HepG2 (cell line): ENCODE results near the gene EFCAB8. TPM values are rescaled to one million over a fixed set of nuclear protein-coding genes. Genes with fewer than 3 reads are reported as not detected.

Experiments used
- ARNT2 ChIP-seq: sonication (generic); formaldehyde crosslinking; IDR thresholded peaks from 2 replicates; pipeline ENCODE4 v1.8.0; 2022; ENCODE audit warnings: mild to moderate bottlenecking, low read depth, missing genetic modification reagents, moderate library complexity
- HNF1A ChIP-seq, 2 experiments: sonication (generic) in 1 of 2; formaldehyde crosslinking in 1 of 2; IDR thresholded peaks; 2 replicates each; pipeline versions ENCODE4 v1.4.0 to v1.6.1; 2016 to 2020; ENCODE audit warnings: borderline replicate concordance in 1 of 2, low read depth in 1 of 2, mild to moderate bottlenecking in 1 of 2, missing genetic modification reagents in 1 of 2
- NFE2 ChIP-seq: sonication (generic); formaldehyde crosslinking; IDR thresholded peaks from 2 replicates; pipeline ENCODE4 v1.4.0; 2020; ENCODE audit warnings: missing genetic modification reagents
- NR2F2 ChIP-seq: IDR thresholded peaks from 2 replicates; pipeline ENCODE4 v1.6.1; 2012; ENCODE audit warnings: low read depth, inconsistent platforms, borderline replicate concordance
- PAWR ChIP-seq: sonication (generic); formaldehyde crosslinking; IDR thresholded peaks from 2 replicates; pipeline ENCODE4 v1.4.0; 2020; ENCODE audit warnings: missing genetic modification reagents, mild to moderate bottlenecking, borderline replicate concordance
- PHF5A ChIP-seq: IDR thresholded peaks from one replicate; pipeline ENCODE4 v1.6.1; 2018; ENCODE audit warnings: low read depth, missing genetic modification reagents; ENCODE audit not compliant: unreplicated experiment
- PLRG1 ChIP-seq: fragments of 450-650 bp; conservative IDR thresholded peaks from 2 replicates; pipeline ENCODE4 v1.6.1; 2016
- PRDM15 ChIP-seq: sonication (generic); formaldehyde crosslinking; IDR thresholded peaks from 2 replicates; pipeline ENCODE4 v1.4.0; 2020; ENCODE audit warnings: missing genetic modification reagents
- TARDBP ChIP-seq: sonication (generic); formaldehyde crosslinking; IDR thresholded peaks from 2 replicates; pipeline ENCODE4 v1.8.0; 2022; ENCODE audit warnings: mild to moderate bottlenecking, missing genetic modification reagents
- TRIM22 ChIP-seq: fragments of 450-650 bp; IDR thresholded peaks from 2 replicates; pipeline ENCODE4 v1.6.1; 2017
- ZBTB1 ChIP-seq: sonication (generic); formaldehyde crosslinking; IDR thresholded peaks from 2 replicates; pipeline ENCODE4 v1.4.0; 2020; ENCODE audit warnings: missing genetic modification reagents, borderline replicate concordance
- ZBTB7B ChIP-seq: sonication (generic); formaldehyde crosslinking; IDR thresholded peaks from 2 replicates; pipeline ENCODE4 v1.4.0; 2020; ENCODE audit warnings: missing genetic modification reagents
- ZNF224 ChIP-seq: sonication (generic); formaldehyde crosslinking; IDR thresholded peaks from 2 replicates; pipeline ENCODE4 v1.5.0; 2020; ENCODE audit warnings: mild to moderate bottlenecking, missing genetic modification reagents
- ZNF44 ChIP-seq: sonication (generic); formaldehyde crosslinking; IDR thresholded peaks from 2 replicates; pipeline ENCODE4 v1.5.1; 2020; ENCODE audit warnings: mild to moderate bottlenecking, missing genetic modification reagents
- ZNF530 ChIP-seq: sonication (generic); formaldehyde crosslinking; IDR thresholded peaks from 2 replicates; pipeline ENCODE4 v1.5.0; 2020; ENCODE audit warnings: low read depth, mild to moderate bottlenecking, missing genetic modification reagents
- ZNF766 ChIP-seq: sonication (generic); formaldehyde crosslinking; IDR thresholded peaks from 2 replicates; pipeline ENCODE4 v1.5.0; 2020; ENCODE audit warnings: missing genetic modification reagents, borderline replicate concordance
- polyA plus RNA-seq, 8 experiments: library from polyadenylated mRNA; depleted of rRNA in 3 of 8; stranded (reverse) in 7 of 8; unstranded in 1 of 8; fragments of >200 nt; fragmentation: Illumina TruSeq in 4 of 8; extraction: Trizol in 4 of 8; gene quantifications; 2 replicates each; pipeline versions ENCODE4 v1.2.1 to v1.2.3, GENCODE V29; 2011 to 2016; ENCODE audit warnings: low read depth in 4 of 8, missing spikeins in 1 of 8, mixed read lengths in 1 of 8; ENCODE audit not compliant: insufficient read depth in 1 of 8
- total RNA-seq, 5 experiments: library from RNA; depleted of rRNA; stranded (reverse); fragments of >200 nt; fragmentation: Illumina TruSeq; extraction: Trizol; gene quantifications; 2 replicates each; pipeline ENCODE4 v1.2.3, GENCODE V29; 2016; ENCODE audit warnings: low read depth in 1 of 5
- TF ChIP-seq, protein P1 (sequence below): sonication (generic); formaldehyde crosslinking; IDR thresholded peaks from 2 replicates; pipeline ENCODE4 v1.5.0; 2020; ENCODE audit warnings: missing genetic modification reagents, mild to moderate bottlenecking, borderline replicate concordance
- TF ChIP-seq, protein P2 (sequence below): sonication (generic); formaldehyde crosslinking; IDR thresholded peaks from 2 replicates; pipeline ENCODE4 v1.5.1; 2020; ENCODE audit warnings: missing genetic modification reagents, mild to moderate bottlenecking, borderline replicate concordance

EFCAB8 gene
- total and polyA plus RNA-seq, 2 of the 13 experiments (the other 11 are each of a cell fraction or from before 2014, with no cell fraction given) = 0.15 to 0.22 TPM

DNA sequence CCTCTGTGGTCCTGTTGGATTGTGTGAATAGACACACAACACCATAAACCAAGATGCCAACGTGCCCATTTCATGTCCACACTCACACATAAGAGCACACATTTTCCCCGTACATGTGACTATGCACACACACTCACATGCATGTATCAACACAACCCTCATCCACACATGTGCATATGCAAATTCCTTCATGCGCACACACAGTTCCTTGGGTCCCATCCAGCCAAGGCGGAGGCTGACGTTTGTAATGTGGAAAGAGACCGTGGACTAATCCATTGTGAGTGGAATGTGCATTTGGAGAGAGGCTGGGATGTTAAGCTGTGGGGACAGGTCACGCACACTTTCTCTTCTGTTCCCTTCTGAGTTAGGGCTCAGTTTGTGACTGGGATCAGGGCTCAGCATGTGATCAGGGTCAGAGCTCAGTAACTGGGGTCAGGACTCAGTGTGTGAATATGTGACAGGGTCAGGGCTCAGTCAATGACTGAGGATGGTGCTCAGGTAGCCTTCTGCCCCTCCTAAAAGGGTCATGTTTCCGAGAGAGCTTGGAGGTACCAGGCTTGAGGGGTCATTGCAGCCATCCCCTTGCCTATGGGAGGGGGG, 148.2 kb downstream of the EFCAB8 start (continued):
- TF ChIP-seq ARNT2 (CRISPR knock-in tag) (no peak), PLRG1 (no peak), TARDBP (CRISPR knock-in tag) (no peak), ZNF44 (CRISPR knock-in tag) (no peak), PHF5A (no peak), ZNF766 (CRISPR knock-in tag) (no peak), ZBTB1 (CRISPR knock-in tag) (no peak), ZBTB7B (no peak), PAWR (CRISPR knock-in tag) (no peak), HNF1A (IDR thresholded peaks at IDR 0.05; ENCODE audit: low read depth) (no peak), HNF1A (CRISPR knock-in tag; IDR thresholded peaks at IDR 0.05; ENCODE audit: borderline replicate concordance) (no peak), NR2F2 (peak; percentile 60; the same call in 1 of the 2 replicates), ZNF224 (CRISPR knock-in tag) (no peak), ZNF530 (CRISPR knock-in tag) (no peak), NFE2 (CRISPR knock-in tag) (no peak), PRDM15 (CRISPR knock-in tag) (no peak), TRIM22 (no peak)
- TF ChIP-seq, protein P1, sequence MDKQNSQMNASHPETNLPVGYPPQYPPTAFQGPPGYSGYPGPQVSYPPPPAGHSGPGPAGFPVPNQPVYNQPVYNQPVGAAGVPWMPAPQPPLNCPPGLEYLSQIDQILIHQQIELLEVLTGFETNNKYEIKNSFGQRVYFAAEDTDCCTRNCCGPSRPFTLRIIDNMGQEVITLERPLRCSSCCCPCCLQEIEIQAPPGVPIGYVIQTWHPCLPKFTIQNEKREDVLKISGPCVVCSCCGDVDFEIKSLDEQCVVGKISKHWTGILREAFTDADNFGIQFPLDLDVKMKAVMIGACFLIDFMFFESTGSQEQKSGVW (CRISPR knock-in tag) = no peak
- TF ChIP-seq, protein P2, sequence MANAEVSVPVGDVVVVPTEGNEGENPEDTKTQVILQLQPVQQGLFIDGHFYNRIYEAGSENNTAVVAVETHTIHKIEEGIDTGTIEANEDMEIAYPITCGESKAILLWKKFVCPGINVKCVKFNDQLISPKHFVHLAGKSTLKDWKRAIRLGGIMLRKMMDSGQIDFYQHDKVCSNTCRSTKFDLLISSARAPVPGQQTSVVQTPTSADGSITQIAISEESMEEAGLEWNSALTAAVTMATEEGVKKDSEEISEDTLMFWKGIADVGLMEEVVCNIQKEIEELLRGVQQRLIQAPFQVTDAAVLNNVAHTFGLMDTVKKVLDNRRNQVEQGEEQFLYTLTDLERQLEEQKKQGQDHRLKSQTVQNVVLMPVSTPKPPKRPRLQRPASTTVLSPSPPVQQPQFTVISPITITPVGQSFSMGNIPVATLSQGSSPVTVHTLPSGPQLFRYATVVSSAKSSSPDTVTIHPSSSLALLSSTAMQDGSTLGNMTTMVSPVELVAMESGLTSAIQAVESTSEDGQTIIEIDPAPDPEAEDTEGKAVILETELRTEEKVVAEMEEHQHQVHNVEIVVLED = no peak; the same call in 1 of the 2 replicates
